SW 1271 (cell line): ENCODE data around the gene EDA2R.

Experiments
- DNase-seq, 2 experiments: peaks; one replicate each; lab custom pipeline; 2025; lab: John Stamatoyannopoulos, UW

The EDA2R gene, protein sequence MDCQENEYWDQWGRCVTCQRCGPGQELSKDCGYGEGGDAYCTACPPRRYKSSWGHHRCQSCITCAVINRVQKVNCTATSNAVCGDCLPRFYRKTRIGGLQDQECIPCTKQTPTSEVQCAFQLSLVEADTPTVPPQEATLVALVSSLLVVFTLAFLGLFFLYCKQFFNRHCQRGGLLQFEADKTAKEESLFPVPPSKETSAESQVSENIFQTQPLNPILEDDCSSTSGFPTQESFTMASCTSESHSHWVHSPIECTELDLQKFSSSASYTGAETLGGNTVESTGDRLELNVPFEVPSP

DNA sequence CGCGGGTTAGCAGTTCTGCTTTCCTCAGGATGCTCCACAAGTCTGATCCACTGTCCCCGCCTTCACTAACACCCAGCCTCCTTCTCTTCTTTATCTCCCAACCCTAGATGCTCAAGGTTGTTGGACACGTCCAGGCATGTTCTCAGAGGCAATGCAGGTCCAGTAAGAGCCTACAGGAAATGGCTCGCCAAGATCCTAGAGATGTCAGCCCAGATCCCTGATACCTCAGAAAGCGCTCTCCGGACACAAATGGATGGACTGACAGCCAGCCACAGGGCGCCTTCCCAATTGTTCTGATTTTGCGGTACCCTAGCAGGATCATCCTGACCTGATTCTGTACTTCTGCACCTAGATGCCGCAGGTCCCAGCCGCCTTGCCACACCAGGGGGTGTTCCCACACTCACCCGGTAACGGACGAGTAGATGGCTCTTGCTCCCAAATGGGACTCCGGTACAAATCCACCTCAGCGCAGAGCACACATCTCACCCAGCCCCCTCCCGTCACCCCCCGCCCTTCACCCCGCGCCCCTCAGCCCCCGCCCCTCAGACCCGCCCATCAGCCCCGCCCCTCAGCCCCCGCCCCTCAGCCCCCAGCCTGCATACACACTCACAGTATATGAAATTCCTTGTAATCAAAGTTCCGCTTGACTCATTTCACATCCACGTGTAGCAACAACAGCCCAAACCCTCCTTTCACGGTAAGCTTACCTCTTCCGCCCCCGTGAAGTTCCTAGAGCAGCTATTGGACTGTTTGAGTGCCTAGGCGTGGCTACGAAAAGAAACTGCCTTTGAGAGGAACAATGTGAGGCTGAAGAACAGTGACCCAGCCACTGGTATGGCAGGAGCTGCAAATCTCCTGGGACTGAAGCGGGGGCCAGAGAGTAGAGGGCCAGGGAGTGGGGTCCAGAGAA is at the start of gene EDA2R:
Gene EDA2R (minus strand): TSS at position 488 of the 910 bp plus-strand sequence. CDS start 23,058 bp downstream, outside the sequence.
- DNase-seq, result peak; percentile 9 to 54

DNA sequence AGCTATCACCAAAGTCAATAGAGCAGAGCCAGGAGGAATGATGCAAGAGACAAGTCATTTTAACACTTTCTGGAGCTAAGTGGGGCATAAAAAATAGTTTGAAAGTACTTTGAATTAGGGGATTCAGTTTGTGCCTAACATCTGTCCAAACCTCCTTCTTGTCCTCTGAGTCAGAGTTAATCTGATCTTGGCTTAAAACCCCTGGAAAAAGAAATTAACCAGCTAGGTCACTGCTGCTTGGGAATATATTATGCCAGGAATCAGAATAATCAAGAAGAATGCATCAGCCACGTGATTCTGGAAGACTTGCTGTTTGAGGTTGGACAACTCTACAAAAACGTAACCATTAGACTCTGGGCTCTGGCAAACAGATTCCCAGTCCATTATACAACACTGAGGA is 45.3 kb upstream of the EDA2R start:
- DNase-seq, result no peak

DNA sequence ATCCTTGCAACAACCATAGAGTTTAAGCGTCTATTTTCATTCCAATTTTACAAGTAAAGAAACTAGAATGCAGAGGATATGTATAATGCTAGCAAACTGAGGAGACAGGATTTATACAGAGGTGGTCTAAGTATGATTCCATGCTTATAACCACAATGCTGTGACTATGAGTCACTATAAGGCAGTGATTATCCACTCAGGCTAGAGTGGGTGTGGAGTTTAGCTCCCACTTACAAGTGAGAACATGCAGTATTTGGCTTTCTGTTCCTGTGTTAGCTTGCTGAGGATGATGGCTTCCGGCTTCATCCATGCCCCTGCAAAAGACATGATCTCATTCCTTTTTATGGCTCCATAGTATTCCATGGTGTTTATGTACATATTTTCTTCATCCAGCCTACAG is 41.6 kb upstream of the EDA2R start:
- DNase-seq, result no peak

DNA sequence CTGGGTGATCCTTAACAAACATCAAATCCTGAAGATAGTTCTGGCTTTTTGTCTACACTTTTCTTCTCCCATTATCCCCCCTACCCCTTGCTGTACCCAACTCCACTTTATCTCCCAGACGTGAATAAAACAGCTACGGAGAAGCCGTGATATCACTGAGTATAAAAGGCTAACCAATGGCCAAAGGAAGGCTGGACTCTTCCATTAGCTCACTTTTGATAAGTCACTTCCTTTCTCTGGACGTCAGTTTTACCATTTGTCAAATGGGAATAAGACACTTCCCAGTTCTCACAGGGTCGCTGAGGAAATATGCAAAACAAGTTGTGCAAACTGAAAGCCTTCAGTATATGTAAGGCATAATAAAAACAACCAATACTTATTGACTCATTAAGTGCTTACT is 38.6 kb upstream of the EDA2R start:
- no peak for DNase-seq

DNA sequence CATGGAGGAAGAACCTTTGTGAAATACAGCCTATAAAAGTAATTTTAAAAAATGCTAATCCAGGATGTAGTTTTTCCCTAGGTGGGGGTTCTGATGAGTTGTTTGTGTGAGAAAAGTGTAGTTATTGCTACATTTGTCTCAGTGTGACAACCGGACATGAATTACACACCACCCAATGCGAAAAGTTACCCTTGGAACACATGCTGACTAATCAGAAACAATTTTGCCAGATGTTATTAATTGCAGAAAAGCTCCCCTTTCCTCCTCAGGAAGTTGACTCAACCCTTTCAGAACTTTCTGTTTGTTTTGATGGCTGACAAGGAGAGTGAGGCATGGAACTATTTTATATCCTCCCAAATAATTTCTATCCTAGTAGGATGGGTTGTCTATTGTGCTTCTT is 38.1 kb upstream of the EDA2R start:
- DNase-seq, result peak in 1 of 2 experiments; percentile 23

DNA sequence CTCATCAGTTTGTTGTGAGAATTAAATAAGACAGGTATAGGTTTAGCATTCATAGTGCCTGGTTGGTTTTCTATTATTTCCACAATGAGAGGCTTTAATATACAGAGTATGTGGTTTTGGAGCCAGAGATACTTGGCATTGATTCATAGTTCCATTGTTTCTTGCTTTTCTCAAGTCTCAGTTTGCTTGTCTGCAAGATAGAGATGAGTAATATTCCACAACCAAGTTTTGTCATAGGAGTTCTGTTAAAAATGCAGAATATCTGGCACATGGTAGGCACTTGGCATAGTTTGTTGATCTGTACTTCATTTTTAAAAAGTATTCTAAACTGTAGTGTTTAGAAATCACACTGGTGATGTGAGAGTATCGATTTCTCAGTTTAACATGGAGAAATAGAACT is 37.5 kb upstream of the EDA2R start:
- DNase-seq, result no peak

DNA sequence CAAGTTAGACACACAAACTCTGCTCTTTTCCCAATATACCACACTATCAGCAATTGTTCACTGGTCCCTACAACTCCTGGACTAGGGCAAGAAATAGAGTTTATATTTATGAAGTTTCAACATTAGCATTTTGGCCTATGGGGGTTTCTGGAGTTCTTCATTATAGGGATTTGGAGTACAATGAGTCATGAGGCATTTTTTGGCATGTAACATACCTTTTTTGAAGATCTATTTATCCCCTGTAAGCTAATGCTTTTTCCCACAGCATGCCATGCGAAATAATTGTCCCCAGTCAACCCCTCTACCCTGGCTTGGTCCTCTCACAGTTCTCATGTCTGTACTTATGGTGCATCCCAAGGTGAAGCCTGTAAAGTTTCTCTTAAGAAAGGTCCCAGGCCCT is 36.7 kb upstream of the EDA2R start:
- no peak for DNase-seq

DNA sequence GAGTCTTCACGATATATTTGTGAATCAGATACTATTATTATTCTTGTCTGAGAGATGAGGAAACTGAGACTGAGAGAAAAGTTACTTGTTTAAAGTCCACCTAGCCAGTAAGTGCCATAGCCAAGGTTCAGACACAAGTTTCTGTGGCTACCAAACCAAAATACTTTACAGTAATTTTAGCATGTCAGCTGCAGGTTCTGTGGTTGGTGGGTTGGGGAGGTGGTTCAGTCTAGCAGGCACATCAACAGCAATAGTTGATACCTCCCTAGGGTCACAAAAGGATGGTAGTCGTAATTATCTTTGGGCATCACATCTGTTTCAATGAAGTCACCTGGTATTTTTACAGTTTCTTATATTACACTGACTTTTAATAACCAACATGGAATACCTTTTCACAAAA is 35.6 kb upstream of the EDA2R start:
- no peak for DNase-seq

DNA sequence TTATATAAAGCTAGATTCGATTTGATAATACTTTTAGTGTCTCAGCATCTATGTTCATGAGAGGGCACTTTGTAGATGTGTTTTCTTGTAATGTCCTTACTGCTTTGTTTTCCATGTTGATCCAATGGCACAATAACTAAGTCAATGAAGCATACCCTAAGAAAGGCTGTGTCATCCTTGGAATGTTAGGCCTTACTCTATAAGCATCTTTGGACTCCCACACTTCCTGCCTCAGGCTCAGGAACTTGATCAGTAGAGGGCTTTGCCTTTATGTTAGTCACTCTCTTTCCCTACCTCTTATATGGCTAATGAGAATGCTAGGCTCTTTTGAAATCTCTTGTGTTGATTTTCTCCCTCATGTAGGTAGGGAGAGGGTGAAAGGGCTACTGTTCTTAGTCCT is 33.2 kb upstream of the EDA2R start:
- DNase-seq, result no peak

DNA sequence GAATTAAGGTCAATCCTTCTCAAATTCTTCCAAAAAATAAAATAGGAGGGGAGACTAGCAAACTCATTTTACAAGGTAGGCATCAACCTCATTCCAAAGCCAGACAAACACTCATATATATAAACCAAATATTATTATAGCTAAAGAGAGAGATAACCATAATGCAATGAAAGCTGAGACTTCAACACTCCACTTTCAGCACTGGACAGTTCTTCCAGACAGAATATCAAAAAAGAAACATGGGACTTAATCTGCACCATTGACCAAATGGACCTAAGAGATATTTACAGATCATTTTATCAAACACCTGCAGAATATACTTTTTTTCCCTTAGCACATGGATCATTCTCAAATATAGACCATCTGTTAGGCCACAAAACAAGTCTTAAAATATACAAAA is 15.5 kb upstream of the EDA2R start:
- DNase-seq, result no peak

DNA sequence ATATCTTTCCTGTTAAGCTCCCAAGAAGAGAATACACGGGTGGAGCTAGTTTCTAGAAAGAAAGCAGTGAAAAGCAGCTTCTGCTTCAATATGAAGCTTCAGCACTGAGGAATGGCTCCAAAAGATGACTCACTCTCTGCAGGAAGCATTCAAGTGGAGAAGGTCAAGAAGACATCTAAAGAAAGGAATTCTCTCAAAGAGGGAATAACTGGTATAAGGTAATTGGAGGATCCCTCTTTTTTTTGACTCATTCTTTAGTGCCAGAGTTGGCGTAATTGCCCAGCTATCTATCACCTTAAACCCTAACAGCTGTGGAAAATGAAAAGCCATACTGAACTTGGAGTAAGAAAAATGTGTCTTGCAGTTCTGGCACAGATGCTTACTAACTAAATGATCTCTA is 3.5 kb downstream of the EDA2R start:
- peak in 1 of 2 experiments; percentile 53 for DNase-seq

DNA sequence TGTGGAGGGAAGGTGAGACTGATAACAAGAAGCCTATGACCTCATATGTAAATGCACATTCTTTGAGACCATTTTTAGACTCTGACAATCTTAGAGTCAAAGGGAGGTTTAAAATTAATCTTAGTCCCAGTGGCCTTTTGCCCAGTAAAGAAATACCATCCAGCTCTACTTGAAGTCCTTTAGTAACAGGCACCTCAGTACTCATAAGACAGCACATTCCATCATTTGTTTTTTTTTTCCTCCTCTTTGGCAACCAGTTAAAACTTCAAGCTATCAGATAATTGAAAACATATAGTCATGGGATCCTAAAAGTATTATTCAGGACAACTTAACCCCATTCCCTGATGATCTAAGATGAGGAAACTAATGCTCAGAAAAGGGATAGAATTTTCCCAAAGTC is 4.6 kb downstream of the EDA2R start:
- DNase-seq, result no peak

DNA sequence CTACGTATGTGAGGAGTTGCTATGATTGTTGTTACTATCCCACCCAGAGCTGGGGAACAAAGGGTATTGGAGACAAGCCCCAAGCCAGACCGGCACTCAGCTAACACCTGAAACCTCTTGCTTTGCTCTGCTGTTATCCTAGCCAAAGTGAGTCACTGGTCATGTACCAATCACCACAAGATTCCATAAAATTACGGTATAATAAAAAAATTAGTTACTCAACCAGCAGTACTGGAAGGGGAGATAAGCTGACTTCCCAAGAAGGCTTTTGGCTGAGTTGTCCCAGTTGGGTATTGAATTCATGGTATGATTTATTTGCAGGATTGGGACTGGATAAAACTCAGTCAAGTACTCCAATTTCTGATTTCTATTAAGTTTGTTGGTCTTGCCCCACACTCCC is 5.3 kb downstream of the EDA2R start:
- peak in 1 of 2 experiments; percentile 2 for DNase-seq

DNA sequence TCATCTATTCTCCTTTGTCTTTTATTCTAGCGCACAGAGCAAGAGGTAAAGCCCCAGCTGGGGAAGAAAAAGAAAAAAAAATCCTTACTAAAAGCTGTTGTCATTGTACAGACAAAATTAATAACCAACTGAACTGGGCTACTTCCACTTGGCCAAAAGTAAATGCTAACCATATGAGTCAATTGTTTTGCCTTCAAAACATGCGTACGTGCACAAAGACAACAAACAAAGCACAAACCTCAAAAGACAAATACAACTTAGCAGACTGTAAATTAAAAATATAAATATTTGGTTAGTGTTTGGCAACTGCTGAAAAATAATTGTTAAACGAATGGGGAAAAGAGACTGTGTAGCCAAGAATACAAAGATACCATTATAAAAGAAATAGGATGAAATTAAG is 5.9 kb downstream of the EDA2R start:
- DNase-seq, result no peak

DNA sequence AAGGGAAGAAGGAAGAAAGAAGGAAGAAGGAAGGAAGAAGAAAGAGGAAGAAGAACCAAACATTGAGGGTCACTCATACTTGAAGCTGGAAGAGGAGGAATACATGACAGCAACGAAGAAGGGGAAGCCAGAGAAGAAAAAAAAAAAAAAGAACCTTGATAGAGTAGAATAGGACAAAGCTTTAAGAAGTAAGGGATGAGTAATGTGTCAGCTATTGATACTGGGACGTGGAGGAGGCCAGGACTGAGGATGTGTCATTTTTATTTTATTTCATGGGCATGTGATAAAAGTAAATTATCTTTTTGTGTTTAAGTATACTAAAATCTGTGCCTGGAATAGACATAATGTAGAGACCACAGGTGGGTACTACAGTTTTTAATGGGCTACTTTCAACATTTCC is 6.4 kb downstream of the EDA2R start:
- DNase-seq, result no peak

DNA sequence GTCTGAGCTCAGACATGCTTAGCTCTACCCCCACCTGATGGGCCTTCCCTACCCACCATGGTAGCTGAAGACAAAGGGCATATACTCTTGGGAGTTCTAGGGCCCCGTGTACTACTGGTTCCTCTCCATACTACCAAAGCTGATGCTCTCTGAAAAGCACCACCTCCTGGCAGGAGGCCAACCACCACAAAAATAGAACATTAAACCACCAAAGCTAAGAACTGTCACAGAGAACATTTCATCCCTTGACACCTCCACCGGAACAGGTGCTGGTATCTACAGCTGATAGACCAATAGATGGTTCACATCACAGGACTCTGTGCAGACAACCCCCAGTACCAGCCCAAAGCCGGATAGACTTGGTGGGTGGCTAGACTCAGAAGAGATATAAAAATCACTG is 13.4 kb downstream of the EDA2R start:
- DNase-seq, result no peak

DNA sequence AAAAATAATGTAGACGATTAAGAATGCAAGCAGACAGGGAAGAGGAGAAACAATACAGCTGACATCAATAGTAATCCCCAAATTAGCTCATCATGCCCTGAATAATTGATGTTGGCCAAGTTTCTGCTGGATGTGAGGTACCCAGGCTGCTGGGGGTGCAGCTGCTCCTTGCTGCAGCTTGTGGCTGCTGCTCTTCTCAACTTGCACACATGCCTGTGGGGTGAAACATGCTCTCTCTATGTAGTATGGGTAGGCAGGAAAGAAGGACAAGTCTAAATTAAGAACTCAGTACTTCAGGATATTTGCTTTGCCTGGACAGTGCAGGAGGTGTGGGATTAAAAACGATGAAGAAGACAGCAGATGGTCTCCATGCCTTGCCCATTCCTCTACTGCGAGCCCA is 16.7 kb downstream of the EDA2R start:
- no peak for DNase-seq

DNA sequence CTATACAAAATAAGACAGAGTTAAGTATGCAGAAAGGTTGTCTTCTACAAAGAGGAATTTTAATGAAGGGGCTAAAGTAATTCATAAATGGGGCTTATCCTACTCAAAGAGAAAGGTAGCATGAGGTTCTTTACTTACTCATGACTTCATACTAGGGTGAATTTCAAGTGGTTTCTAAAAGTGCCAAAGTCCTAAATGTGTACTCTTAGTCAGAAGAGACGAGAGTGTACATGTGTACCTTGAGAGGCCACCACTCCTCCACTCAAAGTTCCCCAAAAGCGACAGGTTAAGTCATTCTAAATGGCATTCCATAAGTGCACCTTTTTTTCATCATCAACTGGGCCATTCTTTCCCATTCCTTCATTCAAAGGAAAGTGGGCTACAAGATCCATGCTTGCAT is 21.9 kb downstream of the EDA2R start:
- no peak for DNase-seq

DNA sequence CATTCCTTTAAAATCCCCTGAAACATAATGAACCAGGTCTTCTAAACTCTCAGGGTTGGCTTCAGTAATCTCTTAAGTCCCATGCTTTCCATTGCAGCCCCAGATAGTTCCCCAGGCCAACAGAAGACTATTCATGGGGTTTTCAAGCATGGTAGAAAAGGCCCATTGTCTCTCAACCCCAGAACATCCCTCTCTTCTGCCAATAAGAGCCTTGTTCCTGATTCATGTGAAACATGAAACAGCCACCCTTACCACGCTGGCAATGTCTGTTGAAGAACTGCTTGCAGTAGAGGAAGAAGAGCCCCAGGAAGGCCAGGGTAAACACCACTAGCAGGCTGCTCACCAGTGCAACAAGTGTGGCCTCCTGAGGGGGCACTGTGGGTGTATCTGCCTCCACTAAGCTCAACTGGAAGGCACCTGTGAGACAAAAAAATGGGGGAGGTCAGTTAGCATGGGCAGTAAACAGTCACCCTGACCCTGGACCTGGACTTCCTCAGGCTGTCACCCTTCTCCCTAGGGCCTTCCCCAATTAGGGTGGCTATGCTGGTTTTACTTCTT is 36.4 kb downstream of the EDA2R start:
- no peak for DNase-seq

DNA sequence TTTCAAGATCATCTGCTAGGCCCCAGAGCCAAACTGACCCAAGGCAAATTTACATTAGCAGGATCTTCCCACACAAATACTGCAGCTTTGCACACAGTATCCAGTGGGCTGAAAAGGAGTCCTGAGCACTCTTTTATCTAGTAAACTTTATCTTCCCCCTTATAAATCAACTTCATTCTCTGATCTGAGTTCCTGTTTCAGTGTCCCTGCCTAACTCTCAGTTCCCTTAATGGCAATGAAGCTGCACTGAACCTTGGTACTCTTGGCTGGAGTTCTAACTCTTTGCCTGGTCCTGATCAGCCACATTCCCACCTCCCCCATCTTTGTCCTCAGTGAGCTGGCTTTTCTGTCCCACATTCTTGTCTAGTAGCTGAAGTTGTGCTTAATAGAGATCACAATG is 37.4 kb downstream of the EDA2R start:
- no peak for DNase-seq

DNA sequence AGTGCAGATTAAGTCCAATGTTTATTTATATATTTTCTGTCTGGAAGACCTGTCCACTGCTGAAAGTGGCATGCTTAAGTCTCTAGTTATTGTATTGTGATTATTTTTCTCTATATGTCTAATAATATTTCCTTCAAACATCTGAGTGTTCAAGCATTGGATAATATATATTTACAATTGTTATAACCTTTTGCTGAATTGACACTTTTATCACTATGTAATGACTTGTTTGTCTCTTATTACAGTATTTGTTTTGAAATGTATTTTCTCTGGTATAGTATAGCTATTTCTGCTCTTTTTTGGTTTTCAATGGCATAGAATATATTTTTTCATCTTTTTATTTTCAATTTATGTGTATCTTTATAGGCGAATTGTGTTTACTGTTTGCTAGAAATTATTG is 59.7 kb downstream of the EDA2R start:
- DNase-seq, result no peak

DNA sequence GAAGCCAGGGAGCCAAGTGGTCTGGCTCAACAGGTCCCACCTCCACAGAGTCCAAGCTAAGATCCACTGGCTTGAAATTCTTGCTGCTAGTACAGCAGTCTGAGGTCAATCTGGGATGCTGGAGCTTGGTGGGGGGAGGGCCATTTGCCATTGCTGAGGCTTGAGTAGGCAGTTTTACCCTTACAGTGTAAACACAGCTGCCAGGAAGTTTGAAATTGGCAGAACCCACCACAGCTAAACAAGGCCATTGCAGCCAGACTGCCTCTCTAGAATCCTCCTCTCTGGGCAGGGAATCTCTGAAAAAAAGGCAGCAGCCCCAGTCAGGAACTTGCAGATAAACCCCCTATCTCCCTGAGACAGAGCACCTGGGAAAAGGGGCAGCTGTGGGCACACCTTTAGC is 84.9 kb downstream of the EDA2R start:
- no peak for DNase-seq

DNA sequence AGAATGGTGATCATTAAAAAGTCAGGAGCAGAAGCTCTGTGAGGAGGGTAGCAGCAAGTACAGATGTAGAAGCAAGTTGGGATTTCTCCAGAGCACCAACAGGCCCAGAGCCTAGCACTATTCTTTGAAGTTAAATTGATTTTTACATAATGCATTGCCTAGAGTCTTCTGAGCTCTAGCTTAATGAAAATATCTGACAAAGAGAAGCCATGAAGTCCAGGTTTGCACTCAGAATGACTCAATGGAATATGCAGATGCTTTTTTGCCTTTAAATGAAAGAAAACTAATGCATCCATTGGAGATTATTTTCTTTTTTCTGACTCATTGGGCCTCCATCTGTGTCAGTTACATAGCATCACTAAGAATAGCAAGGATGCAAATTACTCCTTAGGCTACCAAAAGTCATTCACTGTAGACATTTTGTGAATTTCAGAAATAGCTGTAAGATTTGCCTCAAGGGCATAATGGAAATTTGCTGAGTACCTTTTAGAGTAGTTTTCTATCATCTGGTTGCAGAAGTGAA is 91.0 kb downstream of the EDA2R start:
- DNase-seq, result no peak
